H1 (cell line): ENCODE results near the gene HRH4. TPM values are rescaled to one million over a fixed set of nuclear protein-coding genes. Genes with fewer than 3 reads are reported as not detected.

ENCODE experiments used
- ASH2L ChIP-seq: fragments of 200-600, 300-600 bp; sonication (generic); IDR thresholded peaks from one replicate; pipeline ENCODE4 v1.7.1; 2017; ENCODE audit warnings: low read length
- CEBPB ChIP-seq: IDR thresholded peaks from 2 replicates; pipeline ENCODE4 v1.6.1; 2012; ENCODE audit warnings: low read depth, low read length
- CHD2 ChIP-seq: IDR thresholded peaks from 2 replicates; pipeline ENCODE4 v1.6.1; 2012; ENCODE audit warnings: low read length, improper control_type of control experiment
- CREB1 ChIP-seq: IDR thresholded peaks from 2 replicates; pipeline ENCODE4 v1.6.1; 2012; ENCODE audit warnings: inconsistent platforms
- EGR1 ChIP-seq: IDR thresholded peaks from 2 replicates; pipeline ENCODE4 v1.6.1; 2011; ENCODE audit warnings: low read depth, low read length, borderline replicate concordance
- EP300 ChIP-seq, 2 experiments: IDR thresholded peaks; 1 replicate in 1 of 2; 2 replicates in 1 of 2; pipeline ENCODE4 v1.6.1; 2011 to 2012; ENCODE audit warnings: low read depth in 2 of 2, low read length in 2 of 2, mild to moderate bottlenecking in 2 of 2, borderline replicate concordance in 1 of 2, inconsistent platforms in 1 of 2, moderate library complexity in 1 of 2
- HDAC2 ChIP-seq, 2 experiments: fragments of 300-600 bp in 1 of 2; sonication (generic) in 1 of 2; IDR thresholded peaks; 2 replicates each; pipeline ENCODE4 v1.6.1; 2011 to 2012; ENCODE audit warnings: low read depth in 2 of 2, low read length in 2 of 2, mild to moderate bottlenecking in 2 of 2, moderate library complexity in 2 of 2, borderline replicate concordance in 1 of 2, inconsistent platforms in 1 of 2
- HDAC6 ChIP-seq: IDR thresholded peaks from one replicate; pipeline ENCODE4 v1.7.1; 2012; ENCODE audit warnings: low read depth, mild to moderate bottlenecking, inconsistent platforms, low read length, moderate library complexity
- KDM4A ChIP-seq: IDR thresholded peaks from one replicate; pipeline ENCODE4 v1.7.1; 2012; ENCODE audit warnings: low read depth, mild to moderate bottlenecking, moderate library complexity, low read length, inconsistent platforms; ENCODE audit not compliant: severe bottlenecking
- MAX ChIP-seq: IDR thresholded peaks from 2 replicates; pipeline ENCODE4 v1.6.1; 2012; ENCODE audit warnings: inconsistent platforms
- PHF8 ChIP-seq: fragments of 200-600 bp; sonication (generic); conservative IDR thresholded peaks from 2 replicates; pipeline ENCODE4 v1.7.1; 2012; ENCODE audit warnings: low read depth, mild to moderate bottlenecking, inconsistent platforms, low read length, moderate library complexity
- POLR2A ChIP-seq, 2 experiments: IDR thresholded peaks; 1 replicate in 1 of 2; 2 replicates in 1 of 2; pipeline ENCODE4 v1.6.1; 2011; ENCODE audit warnings: low read depth in 2 of 2, low read length in 2 of 2, mild to moderate bottlenecking in 2 of 2; ENCODE audit errors: control extremely low read depth in 1 of 2
- RBBP5 ChIP-seq: IDR thresholded peaks from 2 replicates; pipeline ENCODE4 v1.7.1; 2012; ENCODE audit warnings: low read depth, mild to moderate bottlenecking, inconsistent platforms, low read length, moderate library complexity, borderline replicate concordance
- RNF2 ChIP-seq: fragments of 200-900, 300-1000 bp; sonication (generic); IDR thresholded peaks from 2 replicates; pipeline ENCODE4 v1.7.1; 2016; ENCODE audit warnings: borderline replicate concordance, low read depth, mild to moderate bottlenecking, antibody characterized with exemption, low read length; ENCODE audit not compliant: poor library complexity, severe bottlenecking; ENCODE audit errors: missing control alignments
- RXRA ChIP-seq: IDR thresholded peaks from 2 replicates; pipeline ENCODE4 v1.6.1; 2011; ENCODE audit warnings: low read depth, mild to moderate bottlenecking, low read length, moderate library complexity; ENCODE audit not compliant: insufficient read depth
- SIN3A ChIP-seq, 2 experiments: IDR thresholded peaks in 1 of 2; conservative IDR thresholded peaks in 1 of 2; 2 replicates each; pipeline ENCODE4 v1.6.1; 2011 to 2012; ENCODE audit warnings: low read length in 2 of 2, improper control_type of control experiment in 1 of 2, low read depth in 1 of 2, mild to moderate bottlenecking in 1 of 2
- SP4 ChIP-seq: IDR thresholded peaks from 2 replicates; pipeline ENCODE4 v1.6.1; 2012; ENCODE audit warnings: low read length, inconsistent platforms
- TBP ChIP-seq: IDR thresholded peaks from 2 replicates; pipeline ENCODE4 v1.6.1; 2011; ENCODE audit warnings: low read depth, low read length, improper control_type of control experiment
- polyA plus RNA-seq, 7 experiments: library from polyadenylated mRNA; depleted of rRNA in 3 of 7; stranded (reverse) in 5 of 7; unstranded in 2 of 7; fragments of >200 nt in 5 of 7; fragments of 200-250 nt in 2 of 7; gene quantifications; 1 replicate in 5 of 7; 2 replicates in 1 of 7; 4 replicates in 1 of 7; pipeline versions ENCODE4 v1.2.1 to v1.2.3, GENCODE V29; 2011 to 2013; ENCODE audit warnings: missing spikeins in 2 of 7, mixed read lengths in 2 of 7
- total RNA-seq: library from RNA; stranded (reverse); fragmentation: NEBNext Ultra II Directional; extraction: Animal tissue kit (Norgen Biotek cat#: 25700); gene quantifications from 2 replicates; pipeline ENCODE4 v1.2.1, GENCODE V29; 2021

HRH4 gene
- total and polyA plus RNA-seq, 2 of the 8 experiments (the other 6 are each of a cell fraction or from before 2014, with no cell fraction given) = 0.03 TPM; not detected in 1

GRCh38 chr18:24426398-24427294 lies 33.8 kb upstream of the HRH4 start, which contains the start of gene IMPACT (continued):
- TF ChIP-seq MAX = peak; percentile 90
- TF ChIP-seq HDAC2 (IDR thresholded peaks at IDR 0.05; ENCODE audit: borderline replicate concordance in 1 of 2, low read depth in 2 of 2, low read length in 2 of 2) = peak in 1 of 2 experiments; percentile 68; a peak in 1 of 4 replicates
- peak; percentile 92 for TF ChIP-seq EGR1
- no peak for TF ChIP-seq RXRA
- TF ChIP-seq CREB1 = peak; percentile 33; the same call in 1 of the 2 replicates
- peak; percentile 91 for TF ChIP-seq ASH2L
- no peak; the same call in 1 of the 2 replicates for TF ChIP-seq SP4
- peak; percentile 83 for TF ChIP-seq CHD2
- TF ChIP-seq CEBPB = no peak
- TF ChIP-seq PHF8 = peak; percentile 92
- TF ChIP-seq TBP = peak; percentile 84
- TF ChIP-seq POLR2A (IDR thresholded peaks at IDR 0.05; ENCODE audit: control extremely low read depth in 1 of 2, low read depth in 2 of 2, low read length in 2 of 2) = peak; percentile 73 to 98
- peak in 1 of 2 experiments; percentile 84; a peak in 1 of 3 replicates for TF ChIP-seq EP300 (IDR thresholded peaks at IDR 0.05; ENCODE audit: borderline replicate concordance in 1 of 2, low read depth in 2 of 2, low read length in 2 of 2)
- TF ChIP-seq KDM4A = peak; percentile 59
- TF ChIP-seq SIN3A (conservative IDR thresholded peaks at IDR 0.05 in 1 of 2, IDR thresholded peaks at IDR 0.05 in 1 of 2; ENCODE audit: low read depth in 1 of 2, low read length in 2 of 2) = peak; percentile 32 to 81; a peak in 1 of 4 replicates
- no peak for TF ChIP-seq RNF2
- no peak for TF ChIP-seq HDAC6
- TF ChIP-seq RBBP5 = peak; percentile 97
- TF ChIP-seq, all 59 proteins: peak for 22
